ENCODE results near the gene RRP12. TPM values are rescaled to one million over a fixed set of nuclear protein-coding genes. Genes with fewer than 3 reads are reported as not detected.

RRP12 gene
- total RNA-seq, 1 donor from 2014 or later = 51.9 TPM

DNA sequence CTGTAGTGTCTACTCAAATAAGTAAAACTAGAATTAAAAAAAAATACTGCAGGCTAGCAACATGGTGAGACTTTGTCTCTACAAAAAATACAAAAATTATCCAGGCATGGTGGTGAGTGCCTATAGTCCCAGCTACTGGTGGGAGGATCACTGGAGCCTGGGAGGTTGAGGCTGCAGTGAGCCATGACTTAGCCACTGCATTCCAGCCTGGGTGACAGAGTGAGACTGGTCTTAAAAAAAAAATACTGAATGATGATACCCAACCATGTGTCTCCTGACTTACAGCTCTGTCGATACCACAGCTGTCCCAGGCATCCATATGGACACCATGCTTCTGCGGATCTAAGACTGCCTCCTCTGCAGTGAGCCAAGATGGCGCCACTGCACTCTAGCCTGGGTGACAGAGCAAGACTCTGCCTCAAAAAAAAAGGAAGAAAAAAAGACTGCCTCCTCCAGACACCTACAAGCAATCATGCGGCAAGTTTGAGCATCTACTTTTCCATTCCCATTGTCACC lies 90.0 kb downstream of the RRP12 start:
- no peak for DNase-seq (ENCODE audit: low spot score)

DNA sequence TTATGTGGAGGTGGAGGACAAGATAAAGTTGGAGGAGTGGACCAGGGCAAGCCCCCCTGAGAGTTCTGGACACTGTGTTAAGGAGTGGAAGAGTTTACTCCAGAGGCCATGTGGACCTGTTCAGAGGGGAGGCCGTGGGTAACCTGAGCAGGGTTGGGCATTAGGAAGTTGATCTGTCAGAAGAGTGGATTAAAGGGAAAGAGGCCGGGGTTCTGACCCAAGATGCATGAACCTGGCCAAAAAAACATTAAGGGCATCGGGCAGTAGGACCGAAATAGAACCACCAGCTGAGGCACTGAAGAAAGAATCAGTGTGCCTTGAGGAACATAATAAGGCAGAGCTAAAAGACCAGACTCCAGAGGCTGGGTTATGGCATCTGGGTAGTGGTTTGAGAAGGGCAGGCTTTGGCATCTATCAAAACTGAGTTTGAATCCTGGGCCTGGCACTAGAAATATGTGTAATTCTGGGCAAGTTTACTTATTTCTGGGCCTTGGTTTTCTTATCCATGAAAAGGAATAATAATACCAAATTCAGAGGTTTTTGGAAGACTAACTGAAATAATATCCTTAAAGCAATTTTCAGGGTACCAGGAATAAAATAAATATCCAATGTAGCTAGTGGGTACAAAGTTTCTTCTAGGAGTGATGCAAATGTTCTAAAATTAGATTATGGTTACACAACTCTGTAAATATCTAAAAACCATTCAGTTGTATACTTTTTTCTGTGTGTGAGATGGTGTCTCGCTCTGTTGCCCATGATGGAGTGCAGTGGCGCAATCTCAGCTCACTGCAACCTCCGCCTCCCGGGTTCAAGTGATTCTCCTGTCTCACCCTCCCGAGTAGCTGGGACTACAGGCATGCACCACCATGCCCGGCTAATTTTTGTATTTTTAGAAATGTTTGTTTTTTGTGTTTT lies 93.0 kb downstream of the RRP12 start:
- no peak for DNase-seq (ENCODE audit: low spot score)

GRCh38 chr10:97307441-97307840 lies 93.7 kb downstream of the RRP12 start:
- no peak for DNase-seq (ENCODE audit: low spot score)

Other genes with a start within 250 kb of the RRP12 start
- 0.34 TPM for gene SLIT1, start 215.4 kb downstream of the RRP12 start, total RNA-seq
- 8.3 TPM for gene ARHGAP19, start 108.7 kb downstream of the RRP12 start, total RNA-seq
- 2.9 TPM for gene FRAT1, start 82.1 kb downstream of the RRP12 start, total RNA-seq
- 11.8 TPM for gene FRAT2, start 66.6 kb downstream of the RRP12 start, total RNA-seq
- gene PGAM1, start 24.9 kb upstream of the RRP12 start, total RNA-seq = 190 TPM
- gene EXOSC1, start 44.7 kb upstream of the RRP12 start, total RNA-seq = 41.2 TPM
- 34.0 TPM for gene ZDHHC16, start 44.8 kb upstream of the RRP12 start, total RNA-seq
- gene MMS19, start 97.1 kb upstream of the RRP12 start, total RNA-seq = 71.5 TPM
- gene UBTD1, start 97.6 kb upstream of the RRP12 start, total RNA-seq = 6.2 TPM
- 1.1 TPM for gene ANKRD2, start 171.4 kb upstream of the RRP12 start, total RNA-seq
- gene HOGA1, start 183.0 kb upstream of the RRP12 start, total RNA-seq = 1.3 TPM
- not detected for gene C10orf62, start 188.4 kb upstream of the RRP12 start, total RNA-seq
- gene MORN4, start 232.2 kb upstream of the RRP12 start, total RNA-seq = 12.9 TPM
- gene PI4K2A, start 239.3 kb upstream of the RRP12 start, total RNA-seq = 16.7 TPM